Embryonic facial prominence (tissue), 1 donor: Measurements from ENCODE around the gene SRPRB.

Experiments
- DNase-seq: peaks from one replicate; pipeline ENCODE4 v3.0.0-alpha.2; 2016; ENCODE audit errors: extremely low spot score

Gene SRPRB

DNA sequence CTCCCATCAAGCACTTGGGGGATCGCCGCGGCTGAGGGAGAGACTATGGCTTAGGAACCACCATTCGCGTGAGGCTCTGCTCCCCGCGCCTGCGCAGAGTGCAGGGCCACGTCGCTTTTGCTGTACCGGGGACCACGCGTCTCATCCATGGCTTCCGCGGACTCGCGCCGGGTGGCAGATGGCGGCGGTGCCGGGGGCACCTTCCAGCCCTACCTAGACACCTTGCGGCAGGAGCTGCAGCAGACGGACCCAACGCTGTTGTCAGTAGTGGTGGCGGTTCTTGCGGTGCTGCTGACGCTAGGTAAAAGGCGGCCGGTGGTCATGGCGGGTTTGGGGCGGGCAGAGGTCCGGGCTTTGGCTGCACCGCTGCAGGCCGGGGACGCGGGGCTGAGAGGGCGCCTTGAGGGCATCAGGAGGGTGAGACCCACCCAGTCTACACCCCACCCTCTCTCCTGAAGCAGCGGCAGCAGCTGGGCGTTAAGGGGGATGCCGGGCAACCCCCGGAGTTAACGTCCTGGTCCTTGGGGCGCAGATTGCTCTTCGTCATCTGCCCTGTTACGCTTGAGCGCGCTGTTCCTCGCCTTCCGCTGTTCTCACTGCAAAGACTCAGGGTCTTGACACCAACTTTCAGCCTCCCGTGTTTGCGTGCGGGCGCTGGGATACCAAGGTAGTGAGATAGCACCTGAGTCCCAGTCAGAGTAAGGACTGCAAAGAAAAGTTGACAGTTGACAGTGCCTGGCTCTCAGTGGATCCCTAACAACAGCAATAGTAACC lies at the start of gene SRPRB:
TSS of gene SRPRB (plus strand) at position 114 of the 774 bp plus-strand sequence. CDS start at position 148, 34 bp downstream.
- peak; percentile 88 for DNase-seq

DNA sequence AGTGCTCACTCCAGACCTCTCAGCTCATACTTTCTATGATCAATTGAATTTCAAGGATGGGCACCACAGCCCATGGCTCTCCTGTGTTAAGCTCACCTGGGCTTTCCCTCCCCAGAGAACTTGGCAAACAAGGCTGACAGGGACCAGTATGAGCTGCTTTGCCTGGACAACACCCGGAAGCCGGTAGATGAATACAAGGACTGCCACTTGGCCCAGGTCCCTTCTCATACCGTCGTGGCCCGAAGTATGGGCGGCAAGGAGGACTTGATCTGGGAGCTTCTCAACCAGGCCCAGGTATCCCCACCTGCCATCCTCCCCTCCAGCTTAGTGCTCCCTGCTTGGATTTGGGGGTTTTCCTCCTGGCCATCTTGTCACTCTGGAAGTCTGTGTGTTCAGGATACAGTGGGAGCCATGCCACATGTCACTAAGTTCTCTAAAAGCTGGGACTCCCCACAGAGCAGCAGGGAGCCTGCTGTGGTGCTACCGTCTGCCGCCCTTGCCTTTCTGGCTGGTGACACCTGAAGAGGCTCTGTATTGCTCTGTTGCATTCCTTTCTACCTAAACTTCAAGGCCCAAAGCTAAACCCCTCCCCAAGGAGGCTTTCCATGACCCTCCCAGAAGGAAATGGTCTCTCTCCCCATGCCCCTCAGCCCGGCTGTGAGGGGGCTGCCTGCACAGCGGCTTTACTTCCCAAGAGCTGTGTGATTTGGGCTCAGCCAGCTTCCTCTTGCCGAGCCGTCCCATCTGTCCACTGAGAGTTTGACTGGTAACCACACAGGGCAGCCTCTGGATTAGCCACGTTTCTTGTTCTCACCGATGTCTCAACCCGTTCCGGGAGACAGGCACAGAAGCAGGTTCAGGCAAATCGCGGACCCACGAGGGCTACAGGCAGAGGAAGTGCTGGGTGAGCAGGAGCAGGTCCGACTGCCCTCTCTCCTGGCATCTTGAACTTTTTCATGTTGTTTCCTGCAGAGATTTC lies 48.6 kb upstream of the SRPRB start:
- no peak for DNase-seq

DNA sequence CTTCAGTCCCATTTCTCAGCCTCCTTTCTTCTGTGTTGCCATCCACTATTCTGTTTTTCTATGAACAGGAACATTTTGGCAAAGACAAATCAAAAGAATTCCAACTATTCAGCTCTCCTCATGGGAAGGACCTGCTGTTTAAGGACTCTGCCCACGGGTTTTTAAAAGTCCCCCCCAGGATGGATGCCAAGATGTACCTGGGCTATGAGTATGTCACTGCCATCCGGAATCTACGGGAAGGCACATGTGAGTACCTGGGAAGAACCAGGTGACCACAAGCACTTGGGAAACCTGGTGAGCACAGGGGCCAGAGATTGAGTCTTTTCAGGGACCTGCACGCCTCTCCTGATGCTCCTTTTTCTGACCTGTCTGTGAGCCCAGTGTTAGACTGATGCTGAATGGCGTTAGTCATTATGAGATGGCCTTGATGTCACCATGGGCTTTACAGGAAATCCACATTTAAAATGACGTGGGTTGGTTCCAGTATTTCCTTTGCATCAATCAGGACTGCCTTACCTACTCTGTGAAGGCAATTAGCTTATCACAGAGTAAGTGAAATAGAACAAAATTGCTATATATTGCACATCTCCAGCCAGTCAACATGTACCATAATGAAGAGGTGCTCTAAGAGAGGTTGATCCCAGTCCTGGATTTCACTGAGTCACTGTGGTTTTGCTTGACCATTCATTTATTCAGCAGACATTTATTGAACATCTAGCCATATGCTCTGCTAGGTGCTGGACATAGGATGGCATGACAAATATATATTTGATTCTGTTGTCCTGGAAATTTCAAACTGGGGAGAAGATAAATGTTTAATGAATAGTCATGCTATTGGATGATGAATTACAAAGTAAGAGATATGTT lies 47.7 kb upstream of the SRPRB start:
- no peak for DNase-seq

- DNase-seq: no peak
Observed at GRCh38 chr3:133758568-133758928, 47.1 kb upstream of the SRPRB start.

DNA sequence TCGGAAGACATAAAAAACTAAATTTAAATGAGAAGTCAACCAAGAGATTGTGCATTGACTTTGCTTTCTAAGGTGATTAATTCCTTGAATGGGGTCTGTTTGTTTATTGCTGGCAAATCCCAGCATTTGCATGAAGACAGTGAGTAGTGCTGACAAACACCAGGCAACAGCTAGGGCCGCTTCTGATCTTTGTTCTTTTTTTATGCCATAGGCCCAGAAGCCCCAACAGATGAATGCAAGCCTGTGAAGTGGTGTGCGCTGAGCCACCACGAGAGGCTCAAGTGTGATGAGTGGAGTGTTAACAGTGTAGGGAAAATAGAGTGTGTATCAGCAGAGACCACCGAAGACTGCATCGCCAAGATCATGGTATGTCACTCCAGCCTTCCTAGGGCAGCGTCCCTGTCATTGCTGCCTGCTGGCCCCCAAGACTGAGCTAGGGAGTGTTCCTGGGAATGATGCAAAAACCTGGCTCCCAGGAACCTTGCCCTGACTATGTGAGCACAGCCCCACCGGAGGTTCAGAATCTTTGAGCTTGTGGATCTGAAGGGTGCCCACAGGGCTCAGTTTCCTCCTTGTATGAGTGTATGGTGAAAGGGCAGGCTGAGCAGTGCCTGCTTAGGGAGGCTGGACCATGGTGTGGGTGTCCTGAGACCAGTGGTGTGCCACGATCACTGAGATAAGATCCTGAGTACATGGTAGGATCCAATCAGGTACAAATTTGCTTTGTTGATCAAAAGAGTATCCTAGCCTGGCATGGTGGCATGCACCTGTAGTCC lies 46.5 kb upstream of the SRPRB start:
- DNase-seq: no peak

DNA sequence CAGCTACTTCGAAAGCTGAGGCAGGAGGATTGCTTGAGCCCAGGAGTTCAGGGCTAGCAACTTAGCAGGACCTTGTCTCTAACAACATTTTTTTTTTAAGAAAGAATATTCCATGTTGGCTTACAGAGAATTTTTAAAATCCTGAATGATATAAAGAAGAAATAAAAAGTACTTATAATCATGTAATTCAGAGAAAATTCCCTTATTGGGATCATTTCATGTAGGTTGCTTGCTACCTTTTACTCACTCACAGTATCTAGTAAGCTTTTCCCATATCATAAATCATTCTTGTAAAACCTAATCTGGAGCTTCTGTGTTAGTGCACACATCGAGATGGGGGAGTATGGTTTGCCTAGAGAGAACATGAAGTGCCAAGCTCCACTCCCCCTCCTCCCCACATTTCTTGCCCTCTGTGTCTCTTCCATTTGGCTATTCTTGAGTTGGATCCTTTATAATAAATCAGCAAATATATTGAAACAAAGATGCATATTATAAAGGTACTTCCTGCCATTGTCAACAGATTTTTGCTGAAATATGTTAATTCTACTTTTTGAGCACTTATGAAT lies 45.8 kb upstream of the SRPRB start:
- no peak for DNase-seq

GRCh38 chr3:133760916-133761315 lies 44.7 kb upstream of the SRPRB start:
- no peak for DNase-seq

DNA sequence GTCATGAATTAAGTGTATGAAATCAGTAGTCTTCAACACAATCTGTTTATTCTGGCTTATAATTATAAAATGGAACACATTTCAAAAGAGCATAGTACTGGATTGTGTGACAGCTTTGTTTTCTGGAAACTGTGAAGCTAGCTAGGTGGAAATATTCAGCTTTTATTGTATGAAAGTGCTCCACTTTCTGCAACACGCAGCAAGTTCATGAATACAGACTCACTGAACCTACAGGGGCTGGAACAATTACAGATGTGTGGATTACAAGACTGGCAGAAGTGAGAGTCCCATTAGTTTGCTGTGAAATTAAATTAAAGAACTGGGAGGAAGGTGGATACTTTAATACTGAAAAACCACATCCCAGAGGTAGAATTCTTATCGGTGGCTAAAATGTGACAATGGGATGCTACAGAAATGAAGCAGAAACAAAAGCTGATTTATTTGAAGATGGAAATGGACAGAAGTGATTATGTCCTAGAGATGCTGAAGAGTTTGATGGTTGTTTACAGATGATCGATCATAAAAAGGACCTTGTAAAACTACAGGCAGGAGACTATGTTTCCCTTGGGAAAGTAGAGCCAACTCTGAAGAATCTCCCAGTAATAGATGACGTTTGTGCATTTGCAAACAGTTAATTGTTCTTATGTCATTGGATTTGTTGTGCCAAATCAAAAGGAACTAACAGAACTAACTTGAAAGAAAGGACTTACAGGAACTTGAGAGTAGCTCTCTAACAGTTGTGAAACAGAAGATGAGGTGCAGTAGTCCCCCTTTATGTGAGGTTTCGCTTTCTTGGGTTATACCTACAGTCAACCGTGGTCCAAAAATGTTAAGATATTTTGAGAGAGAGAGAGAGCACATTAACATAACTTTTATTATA lies 43.8 kb upstream of the SRPRB start:
- DNase-seq: no peak

DNA sequence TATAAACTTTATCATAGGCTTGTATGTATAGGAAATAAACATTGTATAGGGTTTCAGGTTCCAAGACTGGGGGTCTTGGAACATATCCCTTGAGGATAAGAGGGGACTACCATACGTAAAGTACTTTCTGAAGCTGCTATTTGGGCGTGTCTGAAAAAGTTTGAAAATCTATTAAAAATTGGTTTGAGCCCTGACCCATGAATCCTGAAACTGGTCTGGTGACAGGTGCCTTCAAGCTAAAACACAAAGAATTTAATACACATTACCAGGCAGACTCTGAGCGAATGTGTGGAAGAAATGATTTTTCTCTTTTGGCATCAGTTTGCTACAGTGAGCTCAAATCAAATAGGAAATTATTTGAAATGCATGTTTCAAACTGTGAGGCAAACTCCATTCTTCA lies 43.1 kb upstream of the SRPRB start:
- DNase-seq: no peak

GRCh38 chr3:133763797-133764683 lies 41.6 kb upstream of the SRPRB start:
- no peak for DNase-seq

GRCh38 chr3:133765256-133765655 lies 40.4 kb upstream of the SRPRB start:
- no peak for DNase-seq

DNA sequence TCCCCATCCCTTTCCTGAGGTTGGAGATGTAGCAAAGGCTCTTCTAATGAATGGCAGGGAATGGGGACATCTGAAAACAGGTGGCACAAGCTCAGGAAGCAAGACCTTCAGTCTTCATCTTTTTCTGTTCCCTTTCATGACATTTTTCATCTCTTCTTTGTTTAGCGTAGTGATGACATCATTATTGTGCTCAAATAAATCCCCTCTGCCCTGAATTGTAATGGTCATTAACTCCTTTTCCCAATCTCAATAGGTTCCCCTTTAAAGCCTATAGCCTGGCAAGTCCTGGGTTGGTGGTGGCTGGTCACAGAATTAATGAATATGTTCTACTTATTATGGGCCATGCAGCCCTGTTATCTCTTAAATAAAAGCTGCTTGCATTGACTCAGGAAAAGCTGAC lies 38.0 kb upstream of the SRPRB start:
- no peak for DNase-seq

DNA sequence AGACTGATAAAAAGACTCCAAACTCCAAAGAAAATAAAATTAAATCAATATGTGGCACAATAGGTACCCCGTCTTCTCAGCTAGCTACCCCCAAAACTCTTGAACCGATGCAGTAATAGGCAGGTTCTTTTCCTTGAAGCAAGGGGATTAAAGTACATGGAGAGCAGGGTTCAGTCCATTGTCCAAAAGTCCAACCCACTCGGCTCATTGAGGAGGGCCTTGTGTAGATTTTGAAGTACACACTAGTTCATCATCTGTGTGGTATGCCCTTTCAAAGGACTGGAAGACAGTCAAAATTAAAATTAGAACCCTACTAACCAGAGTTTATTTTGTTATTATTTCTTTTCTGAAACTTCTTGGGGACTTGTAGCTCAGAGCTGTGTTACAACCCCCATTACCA lies 36.1 kb upstream of the SRPRB start:
- DNase-seq: no peak

- no peak for DNase-seq
Observed at GRCh38 chr3:133773732-133774131, 31.9 kb upstream of the SRPRB start.

DNA sequence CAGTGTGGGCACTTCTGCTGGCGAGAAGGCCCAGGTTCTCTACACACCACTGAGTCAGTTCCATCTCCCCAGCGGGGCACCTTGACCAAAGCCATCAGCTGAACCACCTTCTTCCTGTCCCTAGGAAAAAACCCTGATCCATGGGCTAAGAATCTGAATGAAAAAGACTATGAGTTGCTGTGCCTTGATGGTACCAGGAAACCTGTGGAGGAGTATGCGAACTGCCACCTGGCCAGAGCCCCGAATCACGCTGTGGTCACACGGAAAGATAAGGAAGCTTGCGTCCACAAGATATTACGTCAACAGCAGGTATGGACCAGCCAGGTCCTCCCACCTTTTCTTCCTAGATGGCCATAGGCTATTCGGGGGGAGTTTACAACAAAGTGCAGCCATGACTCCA lies 30.3 kb upstream of the SRPRB start:
- no peak for DNase-seq

DNA sequence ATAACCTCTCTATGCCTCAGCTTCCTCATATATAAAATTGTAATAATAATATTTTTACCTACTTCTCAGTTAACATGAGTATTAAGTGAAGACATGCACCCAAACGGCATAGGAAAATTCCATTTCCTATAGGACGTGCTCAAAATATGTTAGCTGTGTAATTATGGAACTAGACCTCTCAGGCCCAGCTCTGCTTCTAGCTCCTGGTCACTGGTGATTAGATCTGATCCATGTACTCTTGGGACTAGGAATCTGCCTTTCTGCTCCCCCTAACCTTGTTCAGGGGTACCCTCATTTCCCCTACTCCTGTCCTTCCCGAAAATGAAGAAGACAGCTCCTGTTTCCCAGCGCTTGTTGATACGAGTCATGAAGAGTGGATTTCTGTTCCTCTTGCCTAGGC lies 29.8 kb upstream of the SRPRB start:
- DNase-seq: no peak

- DNase-seq: no peak
Observed at GRCh38 chr3:133776794-133777438, 28.7 kb upstream of the SRPRB start.
